Activated CD4-positive, alpha-beta T cell treated with anti-CD3 and anti-CD28 coated beads, Interleukin-2, amount 50 U/mL, for 4 hours (primary cell): ENCODE measurements around the gene PGM2.
"Not testable (repeated sequence)": the region's sequence is repeated elsewhere in the genome, so short reads cannot be mapped to it uniquely, and the experiment has no call there.

Experiments used
- DNase-seq, 2 experiments: peaks; one replicate each; pipeline ENCODE4 v3.0.0-alpha.2; 2020

The PGM2 gene

GRCh38 chr4:37820458-37820857, 6.0 kb upstream of the PGM2 start:
- not testable (repeated sequence) for DNase-seq

- no peak for DNase-seq
Measured at GRCh38 chr4:37821953-37822605, 4.4 kb upstream of the PGM2 start.

- not testable (repeated sequence) for DNase-seq
Measured at GRCh38 chr4:37825501-37825900, 985 bp upstream of the PGM2 start.

DNA sequence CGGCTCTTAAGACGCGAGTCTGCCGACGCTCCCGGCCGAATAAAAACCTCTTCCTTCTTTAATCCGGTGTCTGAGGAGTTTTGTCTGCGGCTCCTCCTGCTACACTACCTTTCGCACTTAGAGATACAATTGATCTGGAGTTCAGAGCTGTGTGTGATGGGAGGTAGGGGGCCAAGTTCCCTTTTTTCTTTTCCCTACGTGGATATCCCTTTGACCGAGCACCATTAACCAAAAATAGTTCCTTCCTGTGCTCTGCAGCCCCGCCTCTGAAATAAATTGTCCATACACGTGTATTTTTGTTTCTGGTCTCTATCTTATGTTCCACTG, 555 bp upstream of the PGM2 start:
- DNase-seq, result peak in 1 of 2 experiments; percentile 0

DNA sequence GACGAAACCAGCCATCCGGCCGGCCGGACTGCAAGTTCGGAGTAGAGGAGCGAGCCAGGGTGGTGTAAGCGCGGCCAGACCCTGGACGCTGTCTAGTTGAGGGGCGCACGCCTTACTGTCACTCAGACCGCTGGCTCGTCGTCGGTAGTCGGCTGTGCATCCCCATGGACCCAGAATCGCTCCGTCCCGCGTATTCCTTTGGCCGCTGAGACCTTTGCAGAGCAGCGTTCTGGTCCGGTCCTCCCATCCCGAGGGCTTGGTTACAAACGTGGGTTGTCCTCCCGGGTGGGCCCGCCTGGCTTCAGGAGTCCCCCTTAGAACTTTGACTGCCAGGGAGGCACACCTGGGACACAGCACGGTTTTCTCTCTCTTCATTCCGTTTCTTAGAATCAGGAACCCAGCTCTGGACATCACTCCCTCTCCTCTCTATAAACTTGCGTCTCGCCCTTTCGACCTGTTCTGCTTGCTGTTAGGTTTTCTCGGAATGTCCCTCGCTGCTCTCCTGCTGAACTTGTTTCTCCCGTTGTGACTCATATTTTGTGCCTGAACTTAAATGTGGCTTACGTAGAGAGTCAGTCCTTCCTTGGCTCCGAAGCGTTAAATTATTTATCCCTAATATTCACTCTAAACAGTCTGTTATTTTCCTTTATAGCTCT, 672 bp downstream of the PGM2 start:
- DNase-seq, result peak in 1 of 2 experiments; percentile 2

GRCh38 chr4:37827802-37828321, 1.4 kb downstream of the PGM2 start:
- no peak for DNase-seq

- no peak for DNase-seq
Measured at GRCh38 chr4:37828843-37829242, 2.4 kb downstream of the PGM2 start.

GRCh38 chr4:37830640-37831039, 4.2 kb downstream of the PGM2 start:
- no peak for DNase-seq

GRCh38 chr4:37835031-37835430, 8.5 kb downstream of the PGM2 start:
- no peak for DNase-seq

GRCh38 chr4:37835806-37836205, 9.3 kb downstream of the PGM2 start:
- DNase-seq, result no peak

DNA sequence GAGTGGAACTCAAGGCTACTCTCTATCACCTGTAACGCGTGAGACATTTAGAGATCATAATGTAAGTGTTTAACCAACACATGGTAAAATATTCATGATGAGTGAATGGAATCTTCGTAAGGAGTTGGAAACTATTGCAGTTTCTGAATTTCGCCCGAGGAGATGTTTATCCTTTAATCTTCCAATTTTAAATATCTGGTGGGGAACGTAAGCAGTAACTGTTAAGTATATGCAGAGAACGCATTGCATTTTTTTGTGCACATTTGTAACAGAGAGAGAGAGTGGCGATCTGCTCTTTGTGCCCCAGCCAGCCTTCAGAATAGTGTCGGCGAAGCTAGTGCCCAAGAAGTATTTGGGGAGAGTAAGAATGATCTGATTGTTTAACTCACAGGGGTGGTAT, 9.8 kb downstream of the PGM2 start:
- DNase-seq, result no peak

- no peak for DNase-seq
Measured at GRCh38 chr4:37836838-37837440, 10.5 kb downstream of the PGM2 start.

DNA sequence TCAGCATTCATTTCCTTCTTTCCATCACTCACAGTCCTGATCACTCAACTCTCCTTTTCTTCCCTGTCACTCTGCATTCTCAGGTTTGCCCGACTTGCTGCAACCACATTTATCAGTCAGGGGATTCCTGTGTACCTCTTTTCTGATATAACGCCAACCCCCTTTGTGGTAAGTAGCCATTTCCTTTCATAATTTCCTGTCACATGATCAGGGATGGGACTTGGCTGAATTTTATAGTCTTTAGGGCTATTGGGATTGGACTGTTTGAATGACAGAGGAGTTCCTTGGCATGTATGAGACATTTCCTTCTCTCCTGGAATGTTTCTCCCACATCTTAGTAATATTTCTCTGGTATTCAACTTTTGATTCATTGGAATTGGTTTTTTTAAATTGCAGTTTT, 11.0 kb downstream of the PGM2 start:
- no peak for DNase-seq

GRCh38 chr4:37839426-37839825, 12.9 kb downstream of the PGM2 start:
- DNase-seq, result no peak

DNA sequence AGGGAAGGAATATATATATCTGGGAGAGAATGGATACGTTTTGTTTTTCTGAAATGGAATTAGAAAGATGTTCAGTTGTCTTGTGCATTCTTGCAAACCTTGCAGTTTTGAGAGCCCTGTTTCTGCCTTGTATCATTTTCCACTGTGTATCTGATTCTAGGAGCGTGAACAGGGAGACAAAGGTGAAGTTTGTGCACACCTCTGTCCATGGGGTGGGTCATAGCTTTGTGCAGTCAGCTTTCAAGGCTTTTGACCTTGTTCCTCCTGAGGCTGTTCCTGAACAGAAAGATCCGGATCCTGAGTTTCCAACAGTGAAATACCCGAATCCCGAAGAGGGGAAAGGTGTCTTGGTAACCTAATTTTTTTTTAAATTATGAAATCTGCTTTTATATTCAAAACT, 17.7 kb downstream of the PGM2 start:
- no peak for DNase-seq

- no peak for DNase-seq
Measured at GRCh38 chr4:37845201-37845600, 18.7 kb downstream of the PGM2 start.

GRCh38 chr4:37847311-37847884, 20.9 kb downstream of the PGM2 start:
- no peak for DNase-seq

GRCh38 chr4:37852376-37852775, 25.9 kb downstream of the PGM2 start:
- no peak for DNase-seq

DNA sequence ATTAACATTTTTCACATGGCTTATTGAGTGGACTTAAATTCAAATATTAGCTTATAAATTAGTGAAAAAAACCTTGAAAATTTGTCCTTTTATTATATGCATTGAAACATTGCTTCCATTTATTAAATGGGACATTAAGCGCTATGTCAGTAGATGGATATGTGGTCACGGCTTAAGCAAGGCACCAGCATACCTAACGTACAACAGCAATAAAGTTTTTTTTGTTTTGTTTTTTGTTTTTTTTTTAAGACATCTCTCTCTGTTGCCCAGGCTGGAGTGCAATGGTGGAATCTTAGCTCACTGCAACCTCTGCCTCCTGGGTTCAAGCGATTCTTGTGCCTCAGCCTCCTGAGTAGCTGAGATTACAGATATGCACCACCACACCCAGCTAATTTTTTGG, 31.6 kb downstream of the PGM2 start:
- DNase-seq, result no peak

DNA sequence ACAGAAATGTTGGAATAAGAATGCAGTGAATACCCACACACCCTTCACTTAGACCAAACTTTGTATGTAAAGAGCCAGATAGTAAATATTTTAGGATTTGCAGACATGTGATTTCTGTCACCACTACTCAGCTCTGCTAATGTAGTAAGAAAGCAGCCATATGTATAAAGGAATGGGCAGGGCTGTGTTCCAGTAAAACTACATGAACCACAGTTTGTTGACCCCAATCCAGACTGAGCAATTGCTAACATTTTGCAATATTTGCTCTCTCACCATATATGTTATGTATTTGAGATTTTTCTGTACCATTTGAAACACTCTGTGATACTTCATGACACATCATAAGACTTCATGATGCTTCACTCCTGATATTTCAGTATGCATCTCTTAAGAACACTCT, 32.4 kb downstream of the PGM2 start:
- no peak for DNase-seq

DNA sequence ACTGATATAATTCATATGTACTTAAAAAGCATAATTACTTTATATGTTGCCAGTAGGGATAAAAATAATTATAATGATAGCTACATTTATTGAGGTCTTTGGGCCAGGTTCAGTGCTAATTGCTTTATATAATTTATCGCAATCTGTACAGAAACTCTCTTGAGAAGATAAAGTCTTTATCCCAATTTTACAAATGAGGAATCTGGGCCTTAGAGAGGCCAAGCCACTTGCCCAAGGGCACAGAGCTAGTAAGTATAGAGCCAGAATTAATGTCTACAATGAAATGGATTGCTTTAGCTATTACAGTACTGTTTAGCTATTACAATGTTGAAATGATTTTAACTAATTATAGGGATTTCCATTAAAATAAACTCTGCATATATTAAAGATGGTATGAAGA, 33.8 kb downstream of the PGM2 start:
- DNase-seq, result no peak

- no peak for DNase-seq
Measured at GRCh38 chr4:37862961-37863360, 36.5 kb downstream of the PGM2 start.

DNA sequence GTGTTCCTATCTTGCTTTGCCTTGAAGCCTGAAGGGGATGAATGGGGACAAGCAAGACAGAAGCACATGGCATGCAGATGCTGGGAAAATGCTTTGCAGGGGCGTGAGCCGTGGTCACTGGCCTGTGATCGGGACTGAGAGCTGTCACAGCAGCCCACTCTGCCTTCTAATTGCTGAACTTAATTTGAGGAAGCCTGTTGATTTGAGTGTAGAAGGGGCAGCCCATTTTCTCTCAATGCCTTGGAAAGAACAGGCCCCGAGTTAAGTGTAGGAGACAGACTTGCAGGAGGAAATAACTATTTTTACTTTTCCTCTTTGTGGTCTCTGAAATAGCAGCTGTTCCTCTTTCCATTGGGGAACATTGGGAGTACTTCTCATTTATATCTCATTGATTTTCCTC, 38.3 kb downstream of the PGM2 start:
- no peak for DNase-seq

GRCh38 chr4:37865450-37865849, 39.0 kb downstream of the PGM2 start:
- no peak for DNase-seq
